WERI-Rb-1 (cell line): ENCODE data around the gene KRTAP6-2.

Experiments used
- DNase-seq: peaks from one replicate; pipeline ENCODE4 v3.0.0-alpha.2; 2020
- H3K27ac ChIP-seq: fragments of 250-450 bp; sonication (Bioruptor Pico); 2 replicates; pipeline ENCODE4 v1.5.1; 2020; ENCODE audit warnings: mild to moderate bottlenecking, moderate library complexity
- H3K27me3 ChIP-seq: fragments of 250-450 bp; sonication (Bioruptor Pico); 2 replicates; pipeline ENCODE4 v1.5.1; 2021; ENCODE audit warnings: mild to moderate bottlenecking, low read depth, moderate library complexity; ENCODE audit not compliant: insufficient read depth, severe bottlenecking
- H3K36me3 ChIP-seq: fragments of 250-450 bp; sonication (Bioruptor Pico); 2 replicates; pipeline ENCODE4 v1.5.1; 2020; ENCODE audit warnings: mild to moderate bottlenecking, moderate library complexity
- H3K4me3 ChIP-seq: 2 replicates; pipeline ENCODE4 v1.5.1; 2011; ENCODE audit warnings: low read depth, mild to moderate bottlenecking, control low read depth, low read length
- H3K9me3 ChIP-seq: fragments of 250-450 bp; sonication (Bioruptor Pico); 2 replicates; pipeline ENCODE4 v1.5.1; 2021; ENCODE audit warnings: mild to moderate bottlenecking, moderate library complexity; ENCODE audit not compliant: severe bottlenecking
- CTCF ChIP-seq: IDR thresholded peaks from 2 replicates; pipeline ENCODE4 v1.5.1; 2011; ENCODE audit warnings: low read depth, mild to moderate bottlenecking, control low read depth, inconsistent platforms, low read length

The KRTAP6-2 gene

GRCh38 chr21:30616125-30616524 lies 17.4 kb upstream of the KRTAP6-2 start, which contains the start of gene KRTAP20-1:
TSS of gene KRTAP20-1 (plus strand) at chr21:30616425. CDS start at chr21:30616455, 30 bp downstream.
- Histone ChIP-seq H3K36me3 (no peaks in the 10 kb centered on the region), H3K9me3 (no peaks in the 10 kb centered on the region), H3K4me3 (no peak within 1 kb of the TSS), H3K27ac (no peak within 1 kb of the TSS), H3K27me3 (peaks cover 61% of the 10 kb centered on the region)
- no peak for TF ChIP-seq CTCF
- no peak for DNase-seq

GRCh38 chr21:30615199-30615598 lies 16.5 kb upstream of the KRTAP6-2 start:
- no peak overlapping the region for H3K27ac ChIP-seq
- TF ChIP-seq CTCF, result no peak
- no peaks in the 10 kb centered on the region for H3K9me3 ChIP-seq

GRCh38 chr21:30613836-30614235 lies 15.1 kb upstream of the KRTAP6-2 start, which contains the start of gene KRTAP6-1:
TSS of gene KRTAP6-1 (minus strand) at chr21:30613930. CDS start at chr21:30613904, 26 bp downstream.
- no peaks in the 10 kb centered on the region for H3K9me3 ChIP-seq
- DNase-seq, result no peak
- H3K4me3 ChIP-seq, result no peak within 1 kb of the TSS
- no peak for TF ChIP-seq CTCF
- no peak within 1 kb of the TSS for H3K27ac ChIP-seq
- no peaks in the 10 kb centered on the region for H3K36me3 ChIP-seq
- H3K27me3 ChIP-seq, result peaks cover 51% of the 10 kb centered on the region

More at GRCh38 chr21:30615199-30615598, 16.5 kb upstream of the KRTAP6-2 start:
- H3K4me3 ChIP-seq, result no peak overlapping the region
- DNase-seq, result no peak
- no peaks in the 10 kb centered on the region for H3K36me3 ChIP-seq
- peaks cover 58% of the 10 kb centered on the region for H3K27me3 ChIP-seq

GRCh38 chr21:30612132-30612531 lies 13.4 kb upstream of the KRTAP6-2 start:
- no peak for DNase-seq
- H3K4me3 ChIP-seq, result no peak overlapping the region
- H3K27me3 ChIP-seq, result peaks cover 49% of the 10 kb centered on the region
- TF ChIP-seq CTCF, result no peak
- H3K27ac ChIP-seq, result no peak overlapping the region
- no peaks in the 10 kb centered on the region for H3K36me3 ChIP-seq
- H3K9me3 ChIP-seq, result no peaks in the 10 kb centered on the region

- no peak overlapping the region for H3K4me3 ChIP-seq
- H3K27ac ChIP-seq, result no peak overlapping the region
- peaks cover 50% of the 10 kb centered on the region for H3K27me3 ChIP-seq
- TF ChIP-seq CTCF, result no peak
- H3K9me3 ChIP-seq, result no peaks in the 10 kb centered on the region
- H3K36me3 ChIP-seq, result no peaks in the 10 kb centered on the region
- DNase-seq, result no peak
Observed at GRCh38 chr21:30605968-30606367, 7.3 kb upstream of the KRTAP6-2 start.

GRCh38 chr21:30600787-30601186 lies 2.1 kb upstream of the KRTAP6-2 start, which contains the start of gene KRTAP22-1:
TSS of gene KRTAP22-1 (plus strand) at chr21:30601087.
- H3K27me3 ChIP-seq, result peaks cover 72% of the 10 kb centered on the region
- H3K27ac ChIP-seq, result no peak within 1 kb of the TSS
- no peaks in the 10 kb centered on the region for H3K9me3 ChIP-seq
- no peak for DNase-seq
- H3K36me3 ChIP-seq, result no peaks in the 10 kb centered on the region
- no peak for TF ChIP-seq CTCF
- H3K4me3 ChIP-seq, result no peak within 1 kb of the TSS
